Brain microvascular endothelial cell (primary cell): Measurements from ENCODE around the gene TDRKH.
"Not testable (repeated sequence)": the region's sequence is repeated elsewhere in the genome, so short reads cannot be mapped to it uniquely, and the experiment has no call there.

Experiments used
- DNase-seq: peaks from one replicate; pipeline ENCODE4 v3.0.0-alpha.2; 2020
- H3K27ac ChIP-seq: fragments of 250-450 bp; sonication (Bioruptor Pico); 2 replicates; pipeline ENCODE4 v1.5.1; 2020; ENCODE audit warnings: mild to moderate bottlenecking, moderate library complexity
- H3K27me3 ChIP-seq: fragments of 250-450 bp; sonication (Bioruptor Pico); replicated peaks from 2 replicates; pipeline ENCODE4 v1.5.1; 2020; ENCODE audit warnings: mild to moderate bottlenecking
- H3K36me3 ChIP-seq: fragments of 250-450 bp; sonication (Bioruptor Pico); replicated peaks from 2 replicates; pipeline ENCODE4 v1.5.1; 2020; ENCODE audit warnings: mild to moderate bottlenecking
- H3K4me3 ChIP-seq: 2 replicates; pipeline ENCODE4 v1.5.1; 2011; ENCODE audit warnings: low read depth, mild to moderate bottlenecking, control low read depth, low read length, moderate library complexity
- in situ Hi-C: cut with HindIII; loops from 2 replicates; pipeline ENCODE4 v1.10.0; 2017; ENCODE audit warnings: low sequenced_read_pairs, low pct_ligation_motif_present
- TF ChIP-seq, protein P1 (sequence below): IDR thresholded peaks from 2 replicates; pipeline ENCODE4 v1.5.1; 2011; ENCODE audit warnings: low read depth, mild to moderate bottlenecking, moderate library complexity, low read length, control low read depth, inconsistent platforms; ENCODE audit errors: missing control alignments

The TDRKH gene

GRCh38 chr1:151741516-151741915, 48.8 kb downstream of the TDRKH start:
- DNase-seq = no peak
- TF ChIP-seq, protein P1, sequence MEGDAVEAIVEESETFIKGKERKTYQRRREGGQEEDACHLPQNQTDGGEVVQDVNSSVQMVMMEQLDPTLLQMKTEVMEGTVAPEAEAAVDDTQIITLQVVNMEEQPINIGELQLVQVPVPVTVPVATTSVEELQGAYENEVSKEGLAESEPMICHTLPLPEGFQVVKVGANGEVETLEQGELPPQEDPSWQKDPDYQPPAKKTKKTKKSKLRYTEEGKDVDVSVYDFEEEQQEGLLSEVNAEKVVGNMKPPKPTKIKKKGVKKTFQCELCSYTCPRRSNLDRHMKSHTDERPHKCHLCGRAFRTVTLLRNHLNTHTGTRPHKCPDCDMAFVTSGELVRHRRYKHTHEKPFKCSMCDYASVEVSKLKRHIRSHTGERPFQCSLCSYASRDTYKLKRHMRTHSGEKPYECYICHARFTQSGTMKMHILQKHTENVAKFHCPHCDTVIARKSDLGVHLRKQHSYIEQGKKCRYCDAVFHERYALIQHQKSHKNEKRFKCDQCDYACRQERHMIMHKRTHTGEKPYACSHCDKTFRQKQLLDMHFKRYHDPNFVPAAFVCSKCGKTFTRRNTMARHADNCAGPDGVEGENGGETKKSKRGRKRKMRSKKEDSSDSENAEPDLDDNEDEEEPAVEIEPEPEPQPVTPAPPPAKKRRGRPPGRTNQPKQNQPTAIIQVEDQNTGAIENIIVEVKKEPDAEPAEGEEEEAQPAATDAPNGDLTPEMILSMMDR = no peak
- Histone ChIP-seq H3K27ac (no peak overlapping the region), H3K27me3 (peaks cover 6% of the 10 kb centered on the region), H3K4me3 (no peak overlapping the region), H3K36me3 (no peaks in the 10 kb centered on the region)
- in situ Hi-C loops = no loop called here

- Histone ChIP-seq H3K27me3 (peaks cover 6% of the 10 kb centered on the region), H3K27ac (no peak overlapping the region), H3K4me3 (no peak overlapping the region), H3K36me3 (no peaks in the 10 kb centered on the region)
- TF ChIP-seq, protein P1 = no peak
- no peak for DNase-seq
- in situ Hi-C loops = no loop called here
These were observed 50.5 kb downstream of the TDRKH start for GRCh38 chr1:151739590-151740355.

GRCh38 chr1:151737479-151737878, 52.8 kb downstream of the TDRKH start:
- Histone ChIP-seq H3K27ac (no peak overlapping the region), H3K27me3 (peaks cover 1% of the 10 kb centered on the region), H3K4me3 (no peak overlapping the region), H3K36me3 (no peaks in the 10 kb centered on the region)
- TF ChIP-seq, protein P1 = no peak
- no peak for DNase-seq
- in situ Hi-C loops = no loop called here

DNA sequence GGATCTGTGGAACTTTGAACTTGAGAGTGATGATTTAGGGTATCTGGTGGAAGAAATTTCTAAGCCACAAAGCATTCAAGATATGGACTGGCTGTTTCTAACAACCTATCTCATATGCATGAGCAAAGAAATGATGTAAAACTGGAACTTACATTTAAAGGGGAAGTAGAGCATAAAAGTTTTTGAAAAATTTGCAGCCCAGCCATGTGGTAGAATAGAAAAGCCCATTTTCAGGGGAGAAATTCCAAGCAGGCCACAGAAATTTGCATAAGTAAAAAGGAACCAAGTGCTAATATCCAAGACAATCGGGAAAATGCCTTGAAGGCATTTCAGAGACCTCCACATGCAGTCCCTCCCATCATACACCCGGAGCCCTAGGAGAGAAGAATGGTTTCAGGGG, 53.3 kb downstream of the TDRKH start:
- H3K36me3 ChIP-seq = no peaks in the 10 kb centered on the region
- no peak overlapping the region for H3K4me3 ChIP-seq
- no peak for DNase-seq
- in situ Hi-C loops = no loop called here
- no peak overlapping the region for H3K27ac ChIP-seq
- TF ChIP-seq, protein P1 = no peak
- peaks cover 1% of the 10 kb centered on the region for H3K27me3 ChIP-seq

DNA sequence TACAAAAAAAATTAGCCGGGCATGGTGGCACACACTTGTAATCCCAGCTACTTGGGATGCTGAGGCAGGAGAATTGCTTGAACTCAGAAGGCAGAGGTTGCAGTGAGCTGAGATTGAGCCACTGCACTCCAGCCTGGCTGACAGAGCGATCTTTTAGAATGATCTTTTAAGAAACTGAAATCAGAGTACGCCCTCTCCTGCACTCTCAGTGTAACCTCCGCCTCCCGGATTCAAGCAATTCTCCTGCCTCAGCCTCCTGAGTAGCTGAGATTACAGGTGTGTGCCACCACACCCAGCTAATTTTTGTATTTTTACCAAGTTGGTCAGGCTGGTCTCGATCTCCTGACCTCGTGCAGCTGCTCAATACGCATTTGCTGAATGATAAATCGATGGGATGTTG, 56.3 kb downstream of the TDRKH start:
- H3K27ac ChIP-seq, in situ Hi-C loops, H3K4me3 ChIP-seq, DNase-seq, H3K27me3 ChIP-seq, H3K36me3 ChIP-seq: not testable (repeated sequence)

DNA sequence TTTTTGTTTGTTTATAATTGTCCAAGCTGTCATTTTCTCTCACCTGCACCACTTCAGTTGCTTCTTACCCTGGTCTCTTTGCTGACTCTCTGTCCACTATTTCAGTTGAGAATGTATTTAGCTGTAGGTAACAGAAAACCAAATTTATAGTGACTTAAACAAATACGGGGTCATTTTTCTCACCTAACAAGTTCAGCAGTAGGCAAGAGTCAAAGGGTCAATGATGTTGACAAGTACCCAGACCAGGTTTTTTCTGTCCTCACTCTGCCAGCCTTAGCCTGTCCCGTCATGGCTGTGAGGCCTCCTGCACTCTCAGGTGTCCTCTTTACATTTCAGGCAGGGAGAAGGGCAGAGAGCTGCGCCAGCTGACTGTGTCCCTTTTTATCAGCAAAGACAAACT, 57.2 kb downstream of the TDRKH start:
- DNase-seq = no peak
- TF ChIP-seq, protein P1 = no peak
- no peak overlapping the region for H3K27ac ChIP-seq
- no peak overlapping the region for H3K4me3 ChIP-seq
- in situ Hi-C loops = no loop called here
- no peaks in the 10 kb centered on the region for H3K27me3 ChIP-seq
- no peaks in the 10 kb centered on the region for H3K36me3 ChIP-seq
